H1 (cell line): Measurements from ENCODE around the gene OR1G1.
"Not testable (repeated sequence)": the region's sequence is repeated elsewhere in the genome, so short reads cannot be mapped to it uniquely, and the experiment has no call there.

Experiments used
- CHD7 ChIP-seq: fragments of 300-600 bp; sonication (generic); IDR thresholded peaks from 2 replicates; pipeline ENCODE4 v1.7.1; 2012; ENCODE audit warnings: low read length, moderate library complexity, mild to moderate bottlenecking, inconsistent platforms; ENCODE audit not compliant: insufficient replicate concordance
- EGR1 ChIP-seq: IDR thresholded peaks from 2 replicates; pipeline ENCODE4 v1.6.1; 2011; ENCODE audit warnings: low read depth, low read length, borderline replicate concordance
- EZH2 ChIP-seq: fragments of 200-600 bp; sonication (generic); IDR thresholded peaks from 2 replicates; pipeline ENCODE4 v1.7.1; 2012; ENCODE audit warnings: low read depth, mild to moderate bottlenecking, moderate library complexity, low read length, inconsistent platforms; ENCODE audit not compliant: severe bottlenecking
- HDAC2 ChIP-seq, 2 experiments: fragments of 300-600 bp in 1 of 2; sonication (generic) in 1 of 2; IDR thresholded peaks; 2 replicates each; pipeline ENCODE4 v1.6.1; 2011 to 2012; ENCODE audit warnings: low read depth in 2 of 2, low read length in 2 of 2, mild to moderate bottlenecking in 2 of 2, moderate library complexity in 2 of 2, borderline replicate concordance in 1 of 2, inconsistent platforms in 1 of 2
- JUND ChIP-seq: IDR thresholded peaks from 2 replicates; pipeline ENCODE4 v1.6.1; 2011; ENCODE audit warnings: mild to moderate bottlenecking, improper control_type of control experiment, low read length
- MAX ChIP-seq: IDR thresholded peaks from 2 replicates; pipeline ENCODE4 v1.6.1; 2012; ENCODE audit warnings: inconsistent platforms
- PHF8 ChIP-seq: fragments of 200-600 bp; sonication (generic); conservative IDR thresholded peaks from 2 replicates; pipeline ENCODE4 v1.7.1; 2012; ENCODE audit warnings: low read depth, mild to moderate bottlenecking, inconsistent platforms, low read length, moderate library complexity
- RAD21 ChIP-seq, 2 experiments: IDR thresholded peaks in 1 of 2; conservative IDR thresholded peaks in 1 of 2; 2 replicates each; pipeline ENCODE4 v1.6.1; 2011; ENCODE audit warnings: low read depth in 2 of 2, low read length in 2 of 2, improper control_type of control experiment in 1 of 2, inconsistent platforms in 1 of 2, mild to moderate bottlenecking in 1 of 2, moderate library complexity in 1 of 2

GRCh38 chr17:3137494-3137893 is 10.1 kb upstream of the OR1G1 start:
- not testable (repeated sequence) for TF ChIP-seq RAD21 (IDR thresholded peaks at IDR 0.05 in 1 of 2, conservative IDR thresholded peaks at IDR 0.05 in 1 of 2; ENCODE audit: low read depth in 2 of 2, low read length in 2 of 2); PHF8; HDAC2 (IDR thresholded peaks at IDR 0.05; ENCODE audit: borderline replicate concordance in 1 of 2, low read depth in 2 of 2, low read length in 2 of 2); CHD7; JUND; MAX; EZH2; EGR1
